Panc1 (cell line): ENCODE results near the gene KIF26B. TPM values are rescaled to one million over a fixed set of nuclear protein-coding genes. Genes with fewer than 3 reads are reported as not detected.

Source experiments
- ATAC-seq: fragments of 200-7000 bp; cut with Tn5 transposase; 2 replicates; pipeline ENCODE4 v1.9.1; 2020; ENCODE audit warnings: mild to moderate bottlenecking, moderate library complexity
- BruUV-seq: library from RNA; stranded (reverse); fragments of 400-500 nt; replicated peaks from 2 replicates; lab custom pipeline; 2021; lab: Mats Ljungman, UMichigan
- CTCF ChIA-PET: fragments of 300-600 bp; sonication (Branson Sonifier 250); formaldehyde crosslinking; loops from one replicate; lab custom pipeline; 2022; ENCODE audit warnings: antibody characterized with exemption; lab: Charles Lee
- POLR2A ChIA-PET: fragments of 300-600 bp; sonication (Branson Sonifier 250); formaldehyde crosslinking; loops from one replicate; lab custom pipeline; 2022; ENCODE audit warnings: antibody characterized with exemption; lab: Charles Lee
- DNase-seq: peaks from one replicate; pipeline ENCODE4 v3.0.0-alpha.2; 2010; ENCODE audit warnings: low read depth, low spot score
- H3K27ac ChIP-seq: 2 replicates; pipeline ENCODE4 v1.5.1; 2011; ENCODE audit warnings: mild to moderate bottlenecking, low read length, inconsistent platforms
- H3K27me3 ChIP-seq: fragments of 200-500 bp; sonication (Bioruptor generic); 2 replicates; pipeline ENCODE4 v1.6.0; 2014; ENCODE audit warnings: low read length, inconsistent platforms; ENCODE audit not compliant: control insufficient read depth, insufficient read depth
- H3K36me3 ChIP-seq: fragments of 200-500 bp; sonication (Bioruptor generic); 2 replicates; pipeline ENCODE4 v1.5.1; 2014; ENCODE audit warnings: inconsistent platforms, mild to moderate bottlenecking, low read length, moderate library complexity; ENCODE audit not compliant: control insufficient read depth, insufficient read depth
- H3K4me1 ChIP-seq: 2 replicates; pipeline ENCODE4 v1.5.1; 2011; ENCODE audit warnings: inconsistent platforms, mild to moderate bottlenecking, low read length, moderate library complexity; ENCODE audit not compliant: control insufficient read depth, insufficient read depth
- H3K4me3 ChIP-seq, 2 experiments: 2 replicates each; pipeline ENCODE4 v1.5.1; 2011 to 2012; ENCODE audit warnings: low read depth in 2 of 2, low read length in 2 of 2, mild to moderate bottlenecking in 2 of 2, inconsistent platforms in 1 of 2, moderate library complexity in 1 of 2
- H3K9me3 ChIP-seq: fragments of 200-500 bp; sonication (Bioruptor generic); 2 replicates; pipeline ENCODE4 v1.5.1; 2014; ENCODE audit warnings: low read depth, mild to moderate bottlenecking, inconsistent platforms, low read length, moderate library complexity; ENCODE audit not compliant: control insufficient read depth, insufficient read depth
- POLR2AphosphoS5 ChIP-seq: IDR thresholded peaks from 2 replicates; pipeline ENCODE4 v1.6.1; 2012; ENCODE audit warnings: mild to moderate bottlenecking, low read depth, low read length, moderate library complexity
- SIN3A ChIP-seq: IDR thresholded peaks from 2 replicates; pipeline ENCODE4 v1.6.1; 2012; ENCODE audit warnings: low read depth, mild to moderate bottlenecking, low read length, moderate library complexity, borderline replicate concordance; ENCODE audit not compliant: insufficient read depth
- TCF7L2 ChIP-seq: IDR thresholded peaks from 2 replicates; pipeline ENCODE4 v1.6.1; 2011; ENCODE audit warnings: mild to moderate bottlenecking, low read depth, low read length, inconsistent platforms
- in situ Hi-C: cut with HindIII; loops from 2 replicates; pipeline ENCODE4 v1.10.0; 2016; ENCODE audit warnings: low sequenced_read_pairs, low pct_unique_long_range_greater_than_20kb
- intact Hi-C: fragments of 100-400 bp; cut with micrococcal nuclease; formaldehyde crosslinking; loops from one replicate; pipeline ENCODE4 v1.10.0; 2022; ENCODE audit not compliant: unreplicated experiment
- total RNA-seq: library from RNA; stranded (reverse); gene quantifications from one replicate; pipeline ENCODE4 v1.2.1, GENCODE V29; 2021; ENCODE audit not compliant: unreplicated experiment
- TF ChIP-seq, protein P1 (sequence below), 2 experiments: IDR thresholded peaks; 2 replicates each; pipeline ENCODE4 v1.6.1; 2011 to 2012; ENCODE audit warnings: low read depth in 2 of 2, control low read depth in 1 of 2, low read length in 1 of 2, mild to moderate bottlenecking in 1 of 2, moderate library complexity in 1 of 2; ENCODE audit not compliant: insufficient read depth in 1 of 2
- TF ChIP-seq, protein P2 (sequence below): fragments of 450-650 bp; IDR thresholded peaks from 2 replicates; pipeline ENCODE4 v1.5.1; 2017; ENCODE audit warnings: mild to moderate bottlenecking

The KIF26B gene
- total RNA-seq, 1 experiment from 2014 or later, result 0.33 TPM

DNA sequence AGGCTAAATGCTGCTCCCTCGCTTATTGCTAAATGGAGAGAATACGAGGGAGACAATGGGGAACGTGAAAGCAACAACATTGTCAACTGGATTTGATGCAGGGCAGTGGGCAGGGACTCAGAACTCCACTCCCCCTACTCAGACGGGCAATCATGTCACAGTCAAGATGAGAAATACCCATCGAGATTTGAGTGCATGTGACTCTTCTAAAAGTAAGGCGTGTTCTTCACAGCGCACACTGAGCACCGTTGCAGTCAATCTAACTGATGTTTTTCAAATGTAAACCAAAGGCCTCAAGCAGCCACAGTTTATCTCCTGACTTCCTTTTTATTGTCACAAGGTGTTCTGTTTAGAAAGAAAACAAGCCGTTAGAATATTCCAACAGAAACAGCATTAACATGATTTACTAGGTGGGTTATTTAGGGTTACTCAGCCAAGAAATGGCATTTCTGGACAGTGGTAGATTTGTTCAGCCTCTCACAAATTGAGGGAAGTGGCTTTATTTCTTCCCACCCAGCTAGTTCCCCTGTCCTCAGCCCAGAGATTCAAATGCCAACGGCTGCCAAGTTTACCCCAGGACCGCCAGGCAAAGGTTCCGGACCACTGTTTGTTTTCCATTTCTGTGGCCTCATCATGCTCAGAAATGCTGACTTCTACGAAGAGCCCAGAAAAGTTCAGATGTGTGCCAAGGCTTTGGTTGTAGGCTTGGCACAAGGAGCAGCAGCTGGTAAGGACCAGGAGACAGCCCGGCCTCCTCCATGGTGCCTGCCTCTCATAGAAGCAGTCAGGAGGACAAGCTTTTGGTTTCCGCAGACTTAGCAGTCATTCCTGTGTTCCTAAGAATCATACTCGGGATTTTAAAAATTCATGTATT is 171.4 kb downstream of the KIF26B start:
- no TSS peak for BruUV-seq
- in situ Hi-C loops, result no loop called here
- no peaks in the 10 kb centered on the region for H3K36me3 ChIP-seq
- H3K27me3 ChIP-seq, result no peaks in the 10 kb centered on the region; the same call in 1 of the 2 replicates
- no peak for DNase-seq
- H3K27ac ChIP-seq, result no peak overlapping the region
- no peak for TF ChIP-seq POLR2AphosphoS5
- intact Hi-C loops, result no loop called here
- POLR2A ChIA-PET, result no interaction called here
- CTCF ChIA-PET, result no interaction called here
- H3K4me3 ChIP-seq, result no peak overlapping the region
- H3K4me1 ChIP-seq, result no peaks in the 10 kb centered on the region; the same call in 1 of the 2 replicates
- no peaks in the 10 kb centered on the region for H3K9me3 ChIP-seq
- ATAC-seq, result no peak

DNA sequence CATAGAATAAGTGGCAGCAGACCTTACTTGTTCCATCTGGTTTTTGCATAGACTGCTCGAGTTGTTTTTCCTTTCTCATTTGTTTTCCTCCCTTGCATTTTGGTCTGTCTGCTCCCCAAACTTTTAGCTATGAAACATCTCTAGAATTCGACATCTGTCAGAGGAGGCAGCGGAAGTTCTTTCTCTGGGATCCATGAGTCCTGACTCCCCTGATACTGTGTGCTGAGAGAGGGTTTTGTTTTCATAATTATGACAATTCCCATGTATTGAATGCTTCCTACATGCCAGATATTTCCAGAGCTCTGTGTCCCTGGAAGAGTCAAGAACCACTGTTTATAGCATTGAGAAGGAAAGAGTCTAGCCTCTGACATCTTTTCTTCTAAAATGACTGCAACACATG is 172.6 kb downstream of the KIF26B start:
- TF ChIP-seq, protein P1, sequence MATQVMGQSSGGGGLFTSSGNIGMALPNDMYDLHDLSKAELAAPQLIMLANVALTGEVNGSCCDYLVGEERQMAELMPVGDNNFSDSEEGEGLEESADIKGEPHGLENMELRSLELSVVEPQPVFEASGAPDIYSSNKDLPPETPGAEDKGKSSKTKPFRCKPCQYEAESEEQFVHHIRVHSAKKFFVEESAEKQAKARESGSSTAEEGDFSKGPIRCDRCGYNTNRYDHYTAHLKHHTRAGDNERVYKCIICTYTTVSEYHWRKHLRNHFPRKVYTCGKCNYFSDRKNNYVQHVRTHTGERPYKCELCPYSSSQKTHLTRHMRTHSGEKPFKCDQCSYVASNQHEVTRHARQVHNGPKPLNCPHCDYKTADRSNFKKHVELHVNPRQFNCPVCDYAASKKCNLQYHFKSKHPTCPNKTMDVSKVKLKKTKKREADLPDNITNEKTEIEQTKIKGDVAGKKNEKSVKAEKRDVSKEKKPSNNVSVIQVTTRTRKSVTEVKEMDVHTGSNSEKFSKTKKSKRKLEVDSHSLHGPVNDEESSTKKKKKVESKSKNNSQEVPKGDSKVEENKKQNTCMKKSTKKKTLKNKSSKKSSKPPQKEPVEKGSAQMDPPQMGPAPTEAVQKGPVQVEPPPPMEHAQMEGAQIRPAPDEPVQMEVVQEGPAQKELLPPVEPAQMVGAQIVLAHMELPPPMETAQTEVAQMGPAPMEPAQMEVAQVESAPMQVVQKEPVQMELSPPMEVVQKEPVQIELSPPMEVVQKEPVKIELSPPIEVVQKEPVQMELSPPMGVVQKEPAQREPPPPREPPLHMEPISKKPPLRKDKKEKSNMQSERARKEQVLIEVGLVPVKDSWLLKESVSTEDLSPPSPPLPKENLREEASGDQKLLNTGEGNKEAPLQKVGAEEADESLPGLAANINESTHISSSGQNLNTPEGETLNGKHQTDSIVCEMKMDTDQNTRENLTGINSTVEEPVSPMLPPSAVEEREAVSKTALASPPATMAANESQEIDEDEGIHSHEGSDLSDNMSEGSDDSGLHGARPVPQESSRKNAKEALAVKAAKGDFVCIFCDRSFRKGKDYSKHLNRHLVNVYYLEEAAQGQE (IDR thresholded peaks at IDR 0.05; ENCODE audit: insufficient read depth in 1 of 2, low read depth in 2 of 2, low read length in 1 of 2), result no peak
- TF ChIP-seq, protein P2, sequence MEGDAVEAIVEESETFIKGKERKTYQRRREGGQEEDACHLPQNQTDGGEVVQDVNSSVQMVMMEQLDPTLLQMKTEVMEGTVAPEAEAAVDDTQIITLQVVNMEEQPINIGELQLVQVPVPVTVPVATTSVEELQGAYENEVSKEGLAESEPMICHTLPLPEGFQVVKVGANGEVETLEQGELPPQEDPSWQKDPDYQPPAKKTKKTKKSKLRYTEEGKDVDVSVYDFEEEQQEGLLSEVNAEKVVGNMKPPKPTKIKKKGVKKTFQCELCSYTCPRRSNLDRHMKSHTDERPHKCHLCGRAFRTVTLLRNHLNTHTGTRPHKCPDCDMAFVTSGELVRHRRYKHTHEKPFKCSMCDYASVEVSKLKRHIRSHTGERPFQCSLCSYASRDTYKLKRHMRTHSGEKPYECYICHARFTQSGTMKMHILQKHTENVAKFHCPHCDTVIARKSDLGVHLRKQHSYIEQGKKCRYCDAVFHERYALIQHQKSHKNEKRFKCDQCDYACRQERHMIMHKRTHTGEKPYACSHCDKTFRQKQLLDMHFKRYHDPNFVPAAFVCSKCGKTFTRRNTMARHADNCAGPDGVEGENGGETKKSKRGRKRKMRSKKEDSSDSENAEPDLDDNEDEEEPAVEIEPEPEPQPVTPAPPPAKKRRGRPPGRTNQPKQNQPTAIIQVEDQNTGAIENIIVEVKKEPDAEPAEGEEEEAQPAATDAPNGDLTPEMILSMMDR, result no peak
- no peak for TF ChIP-seq TCF7L2
- no peak for TF ChIP-seq POLR2AphosphoS5
- no peak for TF ChIP-seq SIN3A
- no peaks in the 10 kb centered on the region for H3K36me3 ChIP-seq
- DNase-seq (no peak), ATAC-seq (no peak)
- BruUV-seq, result no TSS peak
- POLR2A ChIA-PET, result no interaction called here
- H3K9me3 ChIP-seq, result no peaks in the 10 kb centered on the region
- H3K27me3 ChIP-seq, result no peaks in the 10 kb centered on the region; the same call in 1 of the 2 replicates
- in situ Hi-C loops, result no loop called here
- H3K4me3 ChIP-seq, result no peak overlapping the region
- no peak overlapping the region for H3K27ac ChIP-seq
- CTCF ChIA-PET, result interaction anchor here (0.8 kb wide), 1 partner anchor 253 kb away, joined by 7 read pairs; no protein-coding TSS in a partner anchor
- intact Hi-C loops, result no loop called here
- H3K4me1 ChIP-seq, result no peaks in the 10 kb centered on the region; the same call in 1 of the 2 replicates

DNA sequence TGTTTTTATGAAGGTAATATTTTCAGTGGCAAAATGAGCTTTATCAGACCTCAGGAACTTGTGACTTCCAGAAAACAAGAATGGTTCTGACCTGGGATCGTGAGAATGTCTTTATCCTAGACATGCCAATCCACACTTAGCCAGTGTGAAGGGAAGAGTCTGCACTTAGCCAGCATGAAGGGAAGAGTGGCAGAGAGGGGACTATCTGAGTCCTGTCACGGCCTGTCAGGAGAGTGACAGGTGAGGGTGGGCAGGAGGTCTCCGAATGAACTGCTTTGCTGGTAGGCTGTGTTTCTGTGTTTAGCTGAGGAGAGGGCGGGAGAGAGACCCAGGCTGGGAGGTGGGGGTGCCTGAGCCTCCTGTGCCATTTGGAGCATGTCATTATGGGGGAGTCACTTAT is 173.1 kb downstream of the KIF26B start:
- CTCF ChIA-PET, result interaction anchor here (0.8 kb wide), 1 partner anchor 253 kb away, joined by 7 read pairs; no protein-coding TSS in a partner anchor
- Histone ChIP-seq H3K9me3 (no peaks in the 10 kb centered on the region), H3K36me3 (no peaks in the 10 kb centered on the region), H3K27me3 (no peaks in the 10 kb centered on the region; the same call in 1 of the 2 replicates), H3K27ac (no peak overlapping the region), H3K4me3 (no peak overlapping the region), H3K4me1 (no peaks in the 10 kb centered on the region; the same call in 1 of the 2 replicates)
- intact Hi-C loops, result no loop called here
- ATAC-seq (no peak), DNase-seq (no peak)
- POLR2A ChIA-PET, result no interaction called here
- no TSS peak for BruUV-seq
- in situ Hi-C loops, result no loop called here
- TF ChIP-seq TCF7L2, result no peak
- TF ChIP-seq, protein P1 (IDR thresholded peaks at IDR 0.05; ENCODE audit: insufficient read depth in 1 of 2, low read depth in 2 of 2, low read length in 1 of 2), result no peak
- TF ChIP-seq, protein P2, result no peak
- no peak for TF ChIP-seq SIN3A
- TF ChIP-seq POLR2AphosphoS5, result no peak
